CD4-positive, alpha-beta T cell treated with Interleukin-21 for 1 hour (primary cell): ENCODE results near the gene NIT1.

Source experiments
- DNase-seq: peaks from one replicate; pipeline ENCODE4 v3.0.0-alpha.2; 2020

Gene NIT1

GRCh38 chr1:161085165-161085564, 32.7 kb upstream of the NIT1 start:
- DNase-seq: no peak

GRCh38 chr1:161086457-161086856, 31.4 kb upstream of the NIT1 start:
- no peak for DNase-seq

GRCh38 chr1:161088587-161089110, 29.3 kb upstream of the NIT1 start:
- no peak for DNase-seq

- DNase-seq: no peak
Measured at GRCh38 chr1:161089251-161089924, 28.5 kb upstream of the NIT1 start, which contains the start of gene NECTIN4. Gene NECTIN4 (minus strand): TSS chr1:161089558. CDS start chr1:161089296, 262 bp downstream.

- no peak for DNase-seq
Measured at GRCh38 chr1:161089938-161090337, 28.0 kb upstream of the NIT1 start.

- no peak for DNase-seq
Measured at GRCh38 chr1:161090617-161091016, 27.3 kb upstream of the NIT1 start.

GRCh38 chr1:161091093-161091492, 26.8 kb upstream of the NIT1 start:
- DNase-seq: no peak

- no peak for DNase-seq
Measured at GRCh38 chr1:161091796-161092507, 26.0 kb upstream of the NIT1 start.

GRCh38 chr1:161092621-161093028, 25.3 kb upstream of the NIT1 start:
- DNase-seq: no peak

- no peak for DNase-seq
Measured at GRCh38 chr1:161094481-161094880, 23.4 kb upstream of the NIT1 start.

GRCh38 chr1:161095230-161095629, 22.7 kb upstream of the NIT1 start:
- DNase-seq: no peak

- no peak for DNase-seq
Measured at GRCh38 chr1:161096015-161096414, 21.9 kb upstream of the NIT1 start.

GRCh38 chr1:161096530-161096929, 21.4 kb upstream of the NIT1 start:
- DNase-seq: no peak

- peak; percentile 89 for DNase-seq
Measured at GRCh38 chr1:161098210-161099068, 19.5 kb upstream of the NIT1 start, which contains the start of gene KLHDC9. Gene KLHDC9 (plus strand): TSS chr1:161098361. CDS start chr1:161098536, 175 bp downstream.

GRCh38 chr1:161099090-161099802, 18.7 kb upstream of the NIT1 start:
- DNase-seq: no peak

- no peak for DNase-seq
Measured at GRCh38 chr1:161100556-161100955, 17.3 kb upstream of the NIT1 start.

GRCh38 chr1:161106431-161106830, 11.5 kb upstream of the NIT1 start:
- no peak for DNase-seq

GRCh38 chr1:161111117-161111516, 6.8 kb upstream of the NIT1 start:
- DNase-seq: no peak

GRCh38 chr1:161111527-161111926, 6.4 kb upstream of the NIT1 start:
- DNase-seq: no peak

- DNase-seq: no peak
Measured at GRCh38 chr1:161113915-161114314, 4.0 kb upstream of the NIT1 start.

GRCh38 chr1:161114556-161114955, 3.3 kb upstream of the NIT1 start:
- DNase-seq: no peak

GRCh38 chr1:161115132-161115711, 2.7 kb upstream of the NIT1 start:
- DNase-seq: no peak
